ENCODE data around the gene RASL11A.

Gene RASL11A

DNA sequence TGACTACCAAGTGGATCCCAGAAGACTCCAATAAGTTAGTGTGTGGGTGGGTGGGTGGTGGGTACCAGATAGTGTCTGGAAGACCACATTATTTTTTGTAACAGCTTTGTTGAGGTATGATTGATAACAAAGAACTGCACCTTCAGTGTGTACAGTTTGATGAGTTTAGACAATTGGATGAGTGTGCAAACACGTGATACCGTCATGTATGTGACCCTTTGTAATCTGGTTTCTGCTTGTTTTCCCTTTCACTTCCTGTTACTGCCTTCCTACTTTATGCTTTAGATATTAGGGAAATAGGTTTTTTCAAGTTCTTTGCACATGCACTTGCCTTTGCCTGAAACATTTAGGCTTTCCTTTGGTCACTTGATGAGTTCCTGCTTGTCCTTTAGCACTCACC is 10.8 kb upstream of the RASL11A start:
- Histone ChIP-seq H3K9ac (ENCODE audit: low read depth, low read length, poor library complexity, severe bottlenecking) (no peak overlapping the region), H3K4me2 (ENCODE audit: low read depth, low read length, poor library complexity, severe bottlenecking) (peak overlapping the region; percentile 47), H3F3A (ENCODE audit: low read depth) (peaks cover 2% of the 10 kb centered on the region; the same call in 1 of the 2 replicates), H2AFZ (ENCODE audit: low read length) (no peak overlapping the region), H3K79me2 (ENCODE audit: insufficient read depth, low read length) (peaks cover 55% of the 10 kb centered on the region), H3K9me2 (replicated peaks; ENCODE audit: low read depth, low read length) (no peaks in the 10 kb centered on the region), H3K27me3 (ENCODE audit: insufficient read depth, low read length, poor library complexity, severe bottlenecking) (no peaks in the 10 kb centered on the region), H3K36me3 (ENCODE audit: insufficient read depth, low read length) (peaks cover 71% of the 10 kb centered on the region), H3K4me1 (ENCODE audit: insufficient read depth, low read length, poor library complexity, severe bottlenecking) (peaks cover 28% of the 10 kb centered on the region), H4K20me1 (ENCODE audit: insufficient read depth, low read length, poor library complexity, severe bottlenecking) (peaks cover 50% of the 10 kb centered on the region), H3K4me3 (ENCODE audit: low read length, poor library complexity, severe bottlenecking) (no peak overlapping the region), H3K9me3 (ENCODE audit: insufficient read depth, low read depth, low read length) (no peaks in the 10 kb centered on the region)
- TF ChIP-seq, protein P1, sequence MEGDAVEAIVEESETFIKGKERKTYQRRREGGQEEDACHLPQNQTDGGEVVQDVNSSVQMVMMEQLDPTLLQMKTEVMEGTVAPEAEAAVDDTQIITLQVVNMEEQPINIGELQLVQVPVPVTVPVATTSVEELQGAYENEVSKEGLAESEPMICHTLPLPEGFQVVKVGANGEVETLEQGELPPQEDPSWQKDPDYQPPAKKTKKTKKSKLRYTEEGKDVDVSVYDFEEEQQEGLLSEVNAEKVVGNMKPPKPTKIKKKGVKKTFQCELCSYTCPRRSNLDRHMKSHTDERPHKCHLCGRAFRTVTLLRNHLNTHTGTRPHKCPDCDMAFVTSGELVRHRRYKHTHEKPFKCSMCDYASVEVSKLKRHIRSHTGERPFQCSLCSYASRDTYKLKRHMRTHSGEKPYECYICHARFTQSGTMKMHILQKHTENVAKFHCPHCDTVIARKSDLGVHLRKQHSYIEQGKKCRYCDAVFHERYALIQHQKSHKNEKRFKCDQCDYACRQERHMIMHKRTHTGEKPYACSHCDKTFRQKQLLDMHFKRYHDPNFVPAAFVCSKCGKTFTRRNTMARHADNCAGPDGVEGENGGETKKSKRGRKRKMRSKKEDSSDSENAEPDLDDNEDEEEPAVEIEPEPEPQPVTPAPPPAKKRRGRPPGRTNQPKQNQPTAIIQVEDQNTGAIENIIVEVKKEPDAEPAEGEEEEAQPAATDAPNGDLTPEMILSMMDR (conservative IDR thresholded peaks at IDR 0.05; ENCODE audit: low read length) = no peak
- TF ChIP-seq EZH2phosphoT487 (IDR thresholded peaks at IDR 0.05; ENCODE audit: borderline replicate concordance) = no peak

- Histone ChIP-seq H3K4me2 (ENCODE audit: low read depth, low read length, poor library complexity, severe bottlenecking) (peak overlapping the region; percentile 23), H3K9me2 (replicated peaks; ENCODE audit: low read depth, low read length) (no peaks in the 10 kb centered on the region), H3K27me3 (ENCODE audit: insufficient read depth, low read length, poor library complexity, severe bottlenecking) (no peaks in the 10 kb centered on the region), H3K4me3 (ENCODE audit: low read length, poor library complexity, severe bottlenecking) (no peak overlapping the region), H4K20me1 (ENCODE audit: insufficient read depth, low read length, poor library complexity, severe bottlenecking) (peaks cover 34% of the 10 kb centered on the region), H3K4me1 (ENCODE audit: insufficient read depth, low read length, poor library complexity, severe bottlenecking) (peaks cover 22% of the 10 kb centered on the region), H3K79me2 (ENCODE audit: insufficient read depth, low read length) (peaks cover 39% of the 10 kb centered on the region), H3F3A (ENCODE audit: low read depth) (peaks cover 2% of the 10 kb centered on the region; the same call in 1 of the 2 replicates), H3K9ac (ENCODE audit: low read depth, low read length, poor library complexity, severe bottlenecking) (no peak overlapping the region), H2AFZ (ENCODE audit: low read length) (no peak overlapping the region), H3K9me3 (ENCODE audit: insufficient read depth, low read depth, low read length) (no peaks in the 10 kb centered on the region), H3K36me3 (ENCODE audit: insufficient read depth, low read length) (peaks cover 55% of the 10 kb centered on the region)
- TF ChIP-seq EZH2phosphoT487 (IDR thresholded peaks at IDR 0.05; ENCODE audit: borderline replicate concordance) = no peak
- TF ChIP-seq, protein P1 (conservative IDR thresholded peaks at IDR 0.05; ENCODE audit: low read length) = no peak
Measured at GRCh38 chr13:27261396-27261795, 9.2 kb upstream of the RASL11A start.

DNA sequence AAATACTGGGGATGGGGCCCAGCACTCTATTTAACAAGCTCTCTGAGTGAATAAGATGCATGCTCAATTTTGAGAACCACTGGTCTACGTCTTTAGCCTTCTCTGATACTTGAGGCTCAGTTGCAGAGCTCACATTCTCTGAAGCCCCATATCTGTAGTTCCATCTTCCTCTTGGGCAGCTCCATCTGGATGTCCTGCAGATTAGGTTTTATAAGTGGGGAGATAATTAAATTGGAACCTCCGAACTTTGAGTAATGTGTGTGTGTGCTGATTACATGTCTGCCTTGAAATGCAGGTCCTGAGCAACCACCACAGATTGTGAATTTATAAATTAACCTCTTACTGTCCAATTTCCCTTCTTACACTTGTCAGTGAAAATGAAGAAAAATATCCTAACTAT is 7.2 kb upstream of the RASL11A start:
- Histone ChIP-seq H3K9me2 (replicated peaks; ENCODE audit: low read depth, low read length) (no peaks in the 10 kb centered on the region), H3K79me2 (ENCODE audit: insufficient read depth, low read length) (peaks cover 19% of the 10 kb centered on the region), H3K27me3 (ENCODE audit: insufficient read depth, low read length, poor library complexity, severe bottlenecking) (no peaks in the 10 kb centered on the region), H2AFZ (ENCODE audit: low read length) (no peak overlapping the region), H3K4me3 (ENCODE audit: low read length, poor library complexity, severe bottlenecking) (no peak overlapping the region), H3K4me1 (ENCODE audit: insufficient read depth, low read length, poor library complexity, severe bottlenecking) (peaks cover 19% of the 10 kb centered on the region), H4K20me1 (ENCODE audit: insufficient read depth, low read length, poor library complexity, severe bottlenecking) (peaks cover 15% of the 10 kb centered on the region), H3K36me3 (ENCODE audit: insufficient read depth, low read length) (peaks cover 35% of the 10 kb centered on the region), H3K4me2 (ENCODE audit: low read depth, low read length, poor library complexity, severe bottlenecking) (no peak overlapping the region), H3K9me3 (ENCODE audit: insufficient read depth, low read depth, low read length) (no peaks in the 10 kb centered on the region), H3F3A (ENCODE audit: low read depth) (no peaks in the 10 kb centered on the region; the same call in 1 of the 2 replicates), H3K9ac (ENCODE audit: low read depth, low read length, poor library complexity, severe bottlenecking) (no peak overlapping the region)
- TF ChIP-seq, protein P1 (conservative IDR thresholded peaks at IDR 0.05; ENCODE audit: low read length) = no peak
